VCaP (cell line): ENCODE data around the gene IRAG1.
"Not testable (repeated sequence)": the region's sequence is repeated elsewhere in the genome, so short reads cannot be mapped to it uniquely, and the experiment has no call there.

Experiments
- H3K27ac ChIP-seq: fragments of 450-650 bp; 2 replicates; pipeline ENCODE4 v1.5.1; 2017
- CTCF ChIP-seq: fragments of 450-650 bp; conservative IDR thresholded peaks from 2 replicates; pipeline ENCODE4 v1.5.1; 2017; ENCODE audit warnings: mild to moderate bottlenecking, moderate library complexity

The IRAG1 gene

DNA sequence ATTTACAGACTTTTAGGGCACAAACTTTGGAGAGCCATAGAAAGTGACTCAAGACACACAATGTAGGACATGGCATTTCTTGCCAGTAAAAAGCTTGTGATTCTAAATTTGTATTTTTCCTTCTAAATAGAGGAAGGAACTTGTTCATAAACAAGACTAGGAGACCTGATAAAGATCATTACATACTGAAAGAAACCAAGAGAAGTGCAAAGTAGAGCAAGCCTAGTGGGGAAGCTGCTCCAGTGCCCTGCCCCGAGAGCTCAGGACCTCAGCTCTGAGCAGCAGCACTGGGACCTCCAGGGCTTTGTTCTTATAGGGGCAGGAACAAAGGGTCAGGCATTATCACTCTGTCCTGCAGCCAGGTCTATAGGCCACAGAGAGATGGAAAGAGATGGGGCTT lies 7.2 kb downstream of the IRAG1 start:
- no peak for TF ChIP-seq CTCF
- no peak overlapping the region for H3K27ac ChIP-seq

DNA sequence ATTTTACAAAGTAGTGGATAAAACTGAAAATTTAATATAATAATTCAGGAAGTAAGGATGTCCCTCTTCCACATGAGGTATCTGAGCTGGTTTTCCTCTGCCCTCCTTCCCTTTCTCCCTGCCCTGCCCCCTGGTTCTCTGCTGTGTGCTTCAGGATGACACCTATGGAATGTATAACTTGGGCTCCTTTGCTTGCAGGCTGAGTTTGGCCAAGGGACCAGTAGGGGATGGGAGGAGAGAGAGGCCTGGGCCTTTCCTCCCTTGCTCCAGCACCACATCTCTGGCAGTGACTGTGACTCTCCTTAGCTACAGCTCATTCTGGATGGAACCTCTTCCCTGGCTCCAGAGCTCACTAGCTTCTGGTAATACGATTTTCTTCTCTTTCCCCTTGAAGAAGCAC lies 10.1 kb downstream of the IRAG1 start:
- no peak for TF ChIP-seq CTCF
- no peak overlapping the region for H3K27ac ChIP-seq

DNA sequence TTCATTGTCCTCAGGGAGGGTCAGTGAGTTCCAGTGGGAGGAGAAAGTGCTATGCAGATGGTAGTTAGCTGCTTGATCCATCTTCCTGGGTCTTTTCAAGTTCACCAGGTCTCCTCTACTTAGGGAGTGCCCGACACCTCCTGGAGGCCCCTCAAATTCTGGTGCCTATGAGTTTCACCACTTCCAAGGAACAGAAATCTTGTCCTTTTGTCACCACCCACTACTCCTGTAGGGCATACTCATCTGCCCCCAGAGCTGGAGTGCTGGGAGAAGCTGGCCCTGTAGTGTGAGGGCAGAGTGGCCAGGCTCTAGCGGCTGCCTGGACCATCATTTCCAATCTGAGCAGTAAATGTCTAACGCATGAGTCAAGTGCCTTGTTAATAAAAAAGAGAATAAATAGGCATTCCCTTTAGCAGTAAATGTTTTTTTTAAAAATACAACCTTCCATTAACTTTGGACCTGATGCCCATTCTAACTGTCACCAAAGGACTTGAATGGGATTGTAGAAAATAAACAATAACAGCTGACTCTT lies 12.5 kb downstream of the IRAG1 start:
- no peak for TF ChIP-seq CTCF

DNA sequence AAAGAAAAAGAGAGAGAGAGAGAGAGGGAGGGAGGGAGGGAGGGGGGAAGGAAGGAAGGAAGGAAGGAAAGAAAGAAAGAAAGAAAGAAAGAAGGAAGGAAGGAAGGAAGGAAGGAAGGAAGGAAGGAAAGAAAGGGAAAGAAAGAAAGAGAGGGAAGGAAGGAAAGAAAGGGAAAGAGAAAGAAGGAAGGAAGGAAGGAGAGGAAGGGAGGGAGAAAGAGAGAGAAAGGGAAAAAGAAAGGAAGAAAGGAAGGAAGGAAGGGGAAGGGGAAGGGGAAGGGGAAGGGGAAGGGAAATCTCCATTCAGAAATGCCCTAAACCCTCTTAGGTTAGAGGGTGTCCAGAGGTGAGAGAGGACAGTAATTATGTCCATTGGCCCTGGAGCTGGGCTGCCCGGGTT lies 13.3 kb downstream of the IRAG1 start:
- not testable (repeated sequence) for H3K27ac ChIP-seq

More for the DNA sequence above, 12.5 kb downstream of the IRAG1 start:
- H3K27ac ChIP-seq: no peak overlapping the region

DNA sequence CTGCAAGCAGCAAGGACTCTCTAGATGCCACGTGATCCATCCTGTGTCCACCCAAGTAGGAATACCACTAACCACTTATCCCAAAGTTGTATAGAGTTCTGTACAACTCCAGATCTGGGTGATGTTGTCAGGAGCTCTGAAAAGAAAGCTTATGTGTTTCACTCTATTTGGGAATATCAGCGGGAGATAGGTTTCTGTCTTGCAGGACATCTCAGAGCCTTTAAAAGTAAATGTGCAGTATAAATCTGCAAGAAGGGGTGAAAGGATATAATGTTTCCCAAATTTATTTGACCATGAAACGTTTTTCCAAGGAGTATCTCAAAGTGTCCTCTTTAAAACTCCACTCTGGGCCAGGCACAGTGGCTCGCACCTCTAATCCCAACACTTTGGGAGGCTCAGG lies 13.9 kb downstream of the IRAG1 start:
- TF ChIP-seq CTCF: no peak
- no peak overlapping the region for H3K27ac ChIP-seq

GRCh38 chr11:10678101-10678500 lies 15.5 kb downstream of the IRAG1 start:
- TF ChIP-seq CTCF: no peak
- no peak overlapping the region for H3K27ac ChIP-seq

- no peak overlapping the region for H3K27ac ChIP-seq
- TF ChIP-seq CTCF: no peak
Measured at GRCh38 chr11:10676919-10677318, 16.6 kb downstream of the IRAG1 start.

- no peak for TF ChIP-seq CTCF
- H3K27ac ChIP-seq: no peak overlapping the region
Measured at GRCh38 chr11:10674911-10675440, 18.6 kb downstream of the IRAG1 start.
